ENCODE measurements around the gene RYR2.

RYR2 gene

GRCh38 chr1:237012788-237013383 lies 29.1 kb upstream of the RYR2 start:
- in situ Hi-C loops (cut with MboI; ENCODE audit: low sequenced_read_pairs): no loop called here
- no peaks in the 10 kb centered on the region for H3K4me1 ChIP-seq
- DNase-seq (ENCODE audit: low spot score in 2 of 2): no peak
- no peaks in the 10 kb centered on the region for H3K9me3 ChIP-seq
- no peaks in the 10 kb centered on the region for H3K27me3 ChIP-seq (ENCODE audit: low read depth)
- no peaks in the 10 kb centered on the region for H3K36me3 ChIP-seq (replicated peaks)
- no peak overlapping the region for H3K4me3 ChIP-seq

- H3K27me3 ChIP-seq (ENCODE audit: low read depth): no peaks in the 10 kb centered on the region
These were observed 28.4 kb upstream of the RYR2 start for GRCh38 chr1:237013608-237014007.

GRCh38 chr1:237016626-237017025 lies 25.4 kb upstream of the RYR2 start:
- H3K9me3 ChIP-seq: no peaks in the 10 kb centered on the region
- no peak overlapping the region for H3K4me3 ChIP-seq
- H3K4me1 ChIP-seq: no peaks in the 10 kb centered on the region
- in situ Hi-C loops (cut with MboI; ENCODE audit: low sequenced_read_pairs): no loop called here
- DNase-seq (ENCODE audit: low spot score in 2 of 2): no peak
- H3K36me3 ChIP-seq (replicated peaks): no peaks in the 10 kb centered on the region
- no peaks in the 10 kb centered on the region for H3K27me3 ChIP-seq (ENCODE audit: low read depth)

More at GRCh38 chr1:237013608-237014007, 28.4 kb upstream of the RYR2 start:
- no peaks in the 10 kb centered on the region for H3K36me3 ChIP-seq (replicated peaks)
- in situ Hi-C loops (cut with MboI; ENCODE audit: low sequenced_read_pairs): no loop called here
- H3K4me1 ChIP-seq: no peaks in the 10 kb centered on the region
- no peak for DNase-seq (ENCODE audit: low spot score in 2 of 2)
- H3K4me3 ChIP-seq: no peak overlapping the region
- no peaks in the 10 kb centered on the region for H3K9me3 ChIP-seq

- no peaks in the 10 kb centered on the region for H3K27me3 ChIP-seq (ENCODE audit: low read depth)
- no peaks in the 10 kb centered on the region for H3K36me3 ChIP-seq (replicated peaks)
- in situ Hi-C loops (cut with MboI; ENCODE audit: low sequenced_read_pairs): no loop called here
- DNase-seq (ENCODE audit: low spot score in 2 of 2): no peak
- H3K4me1 ChIP-seq: no peaks in the 10 kb centered on the region
- no peak overlapping the region for H3K4me3 ChIP-seq
- no peaks in the 10 kb centered on the region for H3K9me3 ChIP-seq
These were observed 23.1 kb upstream of the RYR2 start for GRCh38 chr1:237018896-237019295.

- no peaks in the 10 kb centered on the region for H3K4me1 ChIP-seq
- DNase-seq (ENCODE audit: low spot score in 2 of 2): no peak
- no peaks in the 10 kb centered on the region for H3K27me3 ChIP-seq (ENCODE audit: low read depth)
- no peaks in the 10 kb centered on the region for H3K36me3 ChIP-seq (replicated peaks)
- H3K4me3 ChIP-seq: no peak overlapping the region
- no peaks in the 10 kb centered on the region for H3K9me3 ChIP-seq
- in situ Hi-C loops (cut with MboI; ENCODE audit: low sequenced_read_pairs): loop anchor here (25.0 kb wide), 1 partner anchor 362 kb away; no protein-coding TSS in a partner anchor
These were observed 16.5 kb upstream of the RYR2 start for GRCh38 chr1:237025358-237026074.

GRCh38 chr1:237029240-237029639 lies 12.7 kb upstream of the RYR2 start:
- H3K4me1 ChIP-seq: no peaks in the 10 kb centered on the region
- H3K36me3 ChIP-seq (replicated peaks): no peaks in the 10 kb centered on the region
- H3K4me3 ChIP-seq: no peak overlapping the region
- DNase-seq (ENCODE audit: low spot score in 2 of 2): no peak
- H3K27me3 ChIP-seq (ENCODE audit: low read depth): peaks cover 6% of the 10 kb centered on the region; the same call in 1 of the 2 replicates
- no peaks in the 10 kb centered on the region for H3K9me3 ChIP-seq
- in situ Hi-C loops (cut with MboI; ENCODE audit: low sequenced_read_pairs): loop anchor here (25.0 kb wide), 1 partner anchor 358 kb away; no protein-coding TSS in a partner anchor

GRCh38 chr1:237029850-237030535 lies 12.0 kb upstream of the RYR2 start:
- H3K36me3 ChIP-seq (replicated peaks): no peaks in the 10 kb centered on the region
- no peaks in the 10 kb centered on the region for H3K9me3 ChIP-seq
- H3K4me3 ChIP-seq: no peak overlapping the region
- DNase-seq (ENCODE audit: low spot score in 2 of 2): no peak
- H3K27me3 ChIP-seq (ENCODE audit: low read depth): peaks cover 6% of the 10 kb centered on the region; the same call in 1 of the 2 replicates
- in situ Hi-C loops (cut with MboI; ENCODE audit: low sequenced_read_pairs): loop anchor here (25.0 kb wide), 1 partner anchor 357 kb away; no protein-coding TSS in a partner anchor
- H3K4me1 ChIP-seq: no peaks in the 10 kb centered on the region

GRCh38 chr1:237031480-237031879 lies 10.5 kb upstream of the RYR2 start:
- no peaks in the 10 kb centered on the region for H3K9me3 ChIP-seq

GRCh38 chr1:237032029-237032428 lies 10.0 kb upstream of the RYR2 start:
- in situ Hi-C loops (cut with MboI; ENCODE audit: low sequenced_read_pairs): loop anchor here (25.0 kb wide), 1 partner anchor 355 kb away; no protein-coding TSS in a partner anchor
- H3K36me3 ChIP-seq (replicated peaks): no peaks in the 10 kb centered on the region
- peaks cover 6% of the 10 kb centered on the region; the same call in 1 of the 2 replicates for H3K27me3 ChIP-seq (ENCODE audit: low read depth)
- H3K9me3 ChIP-seq: no peaks in the 10 kb centered on the region
- no peak for DNase-seq (ENCODE audit: low spot score in 2 of 2)
- H3K4me1 ChIP-seq: no peaks in the 10 kb centered on the region
- no peak overlapping the region for H3K4me3 ChIP-seq

More at GRCh38 chr1:237031480-237031879, 10.5 kb upstream of the RYR2 start:
- in situ Hi-C loops (cut with MboI; ENCODE audit: low sequenced_read_pairs): loop anchor here (25.0 kb wide), 1 partner anchor 356 kb away; no protein-coding TSS in a partner anchor
- no peak overlapping the region for H3K4me3 ChIP-seq
- peaks cover 6% of the 10 kb centered on the region; the same call in 1 of the 2 replicates for H3K27me3 ChIP-seq (ENCODE audit: low read depth)
- H3K36me3 ChIP-seq (replicated peaks): no peaks in the 10 kb centered on the region
- no peaks in the 10 kb centered on the region for H3K4me1 ChIP-seq
- DNase-seq (ENCODE audit: low spot score in 2 of 2): no peak

GRCh38 chr1:237033061-237033460 lies 8.9 kb upstream of the RYR2 start:
- Histone ChIP-seq H3K36me3 (replicated peaks) (no peaks in the 10 kb centered on the region), H3K4me1 (no peaks in the 10 kb centered on the region), H3K27me3 (ENCODE audit: low read depth) (peaks cover 6% of the 10 kb centered on the region), H3K9me3 (no peaks in the 10 kb centered on the region), H3K4me3 (no peak overlapping the region)
- in situ Hi-C loops (cut with MboI; ENCODE audit: low sequenced_read_pairs): loop anchor here (25.0 kb wide), 1 partner anchor 354 kb away; no protein-coding TSS in a partner anchor
- DNase-seq (ENCODE audit: low spot score in 2 of 2): no peak

GRCh38 chr1:237033804-237034203 lies 8.2 kb upstream of the RYR2 start:
- Histone ChIP-seq H3K4me3 (no peak overlapping the region), H3K9me3 (no peaks in the 10 kb centered on the region), H3K4me1 (no peaks in the 10 kb centered on the region), H3K27me3 (ENCODE audit: low read depth) (peaks cover 6% of the 10 kb centered on the region), H3K36me3 (replicated peaks) (no peaks in the 10 kb centered on the region)
- DNase-seq (ENCODE audit: low spot score in 2 of 2): no peak
- in situ Hi-C loops (cut with MboI; ENCODE audit: low sequenced_read_pairs): loop anchor here (25.0 kb wide), 1 partner anchor 353 kb away; no protein-coding TSS in a partner anchor

- no peaks in the 10 kb centered on the region for H3K4me1 ChIP-seq
- no peaks in the 10 kb centered on the region for H3K9me3 ChIP-seq
- in situ Hi-C loops (cut with MboI; ENCODE audit: low sequenced_read_pairs): loop anchor here (25.0 kb wide), 1 partner anchor 352 kb away; no protein-coding TSS in a partner anchor
- no peaks in the 10 kb centered on the region for H3K36me3 ChIP-seq (replicated peaks)
- H3K27me3 ChIP-seq (ENCODE audit: low read depth): peaks cover 16% of the 10 kb centered on the region
- no peak overlapping the region for H3K4me3 ChIP-seq
- DNase-seq (ENCODE audit: low spot score in 2 of 2): no peak
These were observed 6.2 kb upstream of the RYR2 start for GRCh38 chr1:237035759-237036158.

GRCh38 chr1:237038211-237038610 lies 3.8 kb upstream of the RYR2 start:
- no peaks in the 10 kb centered on the region for H3K9me3 ChIP-seq
- H3K4me1 ChIP-seq: no peaks in the 10 kb centered on the region
- peaks cover 31% of the 10 kb centered on the region for H3K27me3 ChIP-seq (ENCODE audit: low read depth)
- no peak for DNase-seq (ENCODE audit: low spot score in 2 of 2)
- H3K36me3 ChIP-seq (replicated peaks): no peaks in the 10 kb centered on the region
- in situ Hi-C loops (cut with MboI; ENCODE audit: low sequenced_read_pairs): loop anchor here (25.0 kb wide), 1 partner anchor 349 kb away; no protein-coding TSS in a partner anchor
- no peak overlapping the region for H3K4me3 ChIP-seq

All from HAP-1 (cell line).